Measurements from ENCODE around the gene DSC3.

DSC3 gene

GRCh38 chr18:31010601-31011000 is 31.9 kb downstream of the DSC3 start:
- TF ChIP-seq TAF1 (IDR thresholded peaks at IDR 0.05; ENCODE audit: borderline replicate concordance, insufficient read depth, low read length): no peak
- no peak for TF ChIP-seq POLR2AphosphoS5 (IDR thresholded peaks at IDR 0.05; ENCODE audit: low read depth, low read length)
- no peak for TF ChIP-seq SIN3A (IDR thresholded peaks at IDR 0.05; ENCODE audit: borderline replicate concordance, insufficient read depth, low read length)
- TF ChIP-seq FOXP2 (optimal IDR thresholded peaks at IDR 0.05; ENCODE audit: borderline replicate concordance, extremely low read depth, extremely low read length, insufficient read depth): no peak
- TF ChIP-seq REST (IDR thresholded peaks at IDR 0.05; ENCODE audit: insufficient read depth in 1 of 2, low read depth in 2 of 2, low read length in 2 of 2): no peak

GRCh38 chr18:30999887-31000628 is 42.5 kb downstream of the DSC3 start:
- no peak for TF ChIP-seq REST (IDR thresholded peaks at IDR 0.05; ENCODE audit: insufficient read depth in 1 of 2, low read depth in 2 of 2, low read length in 2 of 2)
- no peak for TF ChIP-seq POLR2AphosphoS5 (IDR thresholded peaks at IDR 0.05; ENCODE audit: low read depth, low read length)
- no peak for TF ChIP-seq TAF1 (IDR thresholded peaks at IDR 0.05; ENCODE audit: borderline replicate concordance, insufficient read depth, low read length)
- no peak for TF ChIP-seq SIN3A (IDR thresholded peaks at IDR 0.05; ENCODE audit: borderline replicate concordance, insufficient read depth, low read length)
- TF ChIP-seq FOXP2 (optimal IDR thresholded peaks at IDR 0.05; ENCODE audit: borderline replicate concordance, extremely low read depth, extremely low read length, insufficient read depth): no peak

- TF ChIP-seq FOXP2 (optimal IDR thresholded peaks at IDR 0.05; ENCODE audit: borderline replicate concordance, extremely low read depth, extremely low read length, insufficient read depth) (no peak), REST (IDR thresholded peaks at IDR 0.05; ENCODE audit: insufficient read depth in 1 of 2, low read depth in 2 of 2, low read length in 2 of 2) (no peak), POLR2AphosphoS5 (IDR thresholded peaks at IDR 0.05; ENCODE audit: low read depth, low read length) (no peak), SIN3A (IDR thresholded peaks at IDR 0.05; ENCODE audit: borderline replicate concordance, insufficient read depth, low read length) (no peak), TAF1 (IDR thresholded peaks at IDR 0.05; ENCODE audit: borderline replicate concordance, insufficient read depth, low read length) (no peak)
Measured at GRCh38 chr18:30999186-30999585, 43.4 kb downstream of the DSC3 start.

GRCh38 chr18:30997223-30997622 is 45.3 kb downstream of the DSC3 start:
- TF ChIP-seq REST (IDR thresholded peaks at IDR 0.05; ENCODE audit: insufficient read depth in 1 of 2, low read depth in 2 of 2, low read length in 2 of 2): no peak

- no peak for TF ChIP-seq FOXP2 (optimal IDR thresholded peaks at IDR 0.05; ENCODE audit: borderline replicate concordance, extremely low read depth, extremely low read length, insufficient read depth)
- no peak for TF ChIP-seq TAF1 (IDR thresholded peaks at IDR 0.05; ENCODE audit: borderline replicate concordance, insufficient read depth, low read length)
- TF ChIP-seq SIN3A (IDR thresholded peaks at IDR 0.05; ENCODE audit: borderline replicate concordance, insufficient read depth, low read length): no peak
- TF ChIP-seq REST (IDR thresholded peaks at IDR 0.05; ENCODE audit: insufficient read depth in 1 of 2, low read depth in 2 of 2, low read length in 2 of 2): no peak
- no peak for TF ChIP-seq POLR2AphosphoS5 (IDR thresholded peaks at IDR 0.05; ENCODE audit: low read depth, low read length)
Measured at GRCh38 chr18:30992231-30992630, 50.3 kb downstream of the DSC3 start.

All from PFSK-1 (cell line).